NCI-H69 (cell line): ENCODE measurements around the gene COL5A1.
"Not testable (repeated sequence)": the region's sequence is repeated elsewhere in the genome, so short reads cannot be mapped to it uniquely, and the experiment has no call there.

Experiments used
- DNase-seq: peaks from one replicate; lab custom pipeline; 2025; lab: John Stamatoyannopoulos, UW

Gene COL5A1

DNA sequence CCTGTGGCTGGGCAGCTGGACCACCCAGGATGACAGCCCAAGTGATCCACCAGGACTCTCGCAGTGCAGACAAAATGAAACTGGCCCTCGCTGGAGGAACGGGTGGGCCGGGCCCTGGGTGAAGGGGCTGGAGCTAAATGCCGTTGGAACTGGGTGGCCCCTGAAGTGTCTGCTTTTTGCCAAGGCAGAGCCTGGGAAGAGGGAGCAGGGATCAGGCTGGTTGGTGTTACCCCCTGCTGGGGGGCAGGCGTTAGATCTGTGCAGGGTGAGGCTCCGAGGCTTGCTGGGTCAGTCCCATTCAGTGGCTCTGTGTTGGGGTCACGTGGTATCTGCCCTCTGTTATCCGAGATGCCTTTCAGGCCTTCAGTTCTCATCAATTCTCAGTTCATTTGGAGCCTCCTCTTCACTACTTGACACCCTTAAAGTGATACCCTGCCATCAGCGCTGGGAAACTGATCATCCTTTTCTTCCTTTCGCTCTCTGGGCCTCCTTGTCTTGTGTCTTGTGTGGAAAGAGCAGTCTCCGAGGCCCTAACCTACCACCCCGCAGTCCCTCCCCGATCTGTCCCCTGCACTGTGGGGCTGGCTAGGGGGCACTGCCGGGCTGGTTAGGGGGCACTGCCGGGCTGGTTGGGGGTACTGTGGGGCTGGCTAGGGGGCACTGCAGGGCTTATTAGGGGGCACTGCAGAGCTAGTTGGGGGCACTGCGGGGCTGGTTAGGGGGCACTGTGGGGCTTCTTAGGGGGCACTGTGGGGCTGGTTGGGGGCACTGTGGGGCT, 37.3 kb downstream of the COL5A1 start:
- no peak for DNase-seq

DNA sequence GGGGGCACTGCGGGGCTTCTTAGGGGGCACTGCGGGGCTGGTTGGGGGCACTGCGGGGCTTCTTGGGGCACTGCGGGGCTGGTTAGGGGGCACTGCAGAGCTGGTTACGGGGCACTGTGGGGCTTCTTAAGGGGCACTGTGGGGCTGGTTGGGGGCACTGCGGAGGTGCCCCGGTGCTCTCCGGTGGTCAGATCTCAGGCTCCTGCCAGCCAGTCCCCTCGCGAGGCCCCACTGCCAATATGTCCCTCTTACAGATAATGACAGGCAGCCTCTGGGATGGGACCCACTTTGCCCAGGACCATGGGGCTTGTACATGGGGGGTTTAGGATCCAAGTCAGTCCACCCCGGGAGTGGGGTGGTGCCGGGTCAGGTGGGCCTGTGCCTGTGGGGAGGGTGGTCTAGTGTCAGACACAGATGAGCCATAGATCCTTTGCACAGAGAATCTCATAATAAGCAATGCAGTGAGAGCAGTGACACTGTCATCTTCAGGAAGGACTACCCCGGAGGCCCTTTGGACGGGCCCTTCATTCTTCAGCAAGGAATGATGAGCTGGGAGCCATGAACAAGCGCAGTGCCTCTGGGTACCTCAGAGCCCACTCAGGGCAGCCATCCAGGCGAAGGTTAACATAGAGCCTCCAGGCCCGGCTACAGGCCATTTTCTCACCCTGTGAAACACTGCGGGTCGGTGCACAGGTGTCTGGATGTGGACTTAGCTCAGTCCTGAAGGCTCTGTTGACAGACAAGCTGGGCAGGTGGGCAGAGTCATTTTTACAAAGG, 38.2 kb downstream of the COL5A1 start:
- no peak for DNase-seq

DNA sequence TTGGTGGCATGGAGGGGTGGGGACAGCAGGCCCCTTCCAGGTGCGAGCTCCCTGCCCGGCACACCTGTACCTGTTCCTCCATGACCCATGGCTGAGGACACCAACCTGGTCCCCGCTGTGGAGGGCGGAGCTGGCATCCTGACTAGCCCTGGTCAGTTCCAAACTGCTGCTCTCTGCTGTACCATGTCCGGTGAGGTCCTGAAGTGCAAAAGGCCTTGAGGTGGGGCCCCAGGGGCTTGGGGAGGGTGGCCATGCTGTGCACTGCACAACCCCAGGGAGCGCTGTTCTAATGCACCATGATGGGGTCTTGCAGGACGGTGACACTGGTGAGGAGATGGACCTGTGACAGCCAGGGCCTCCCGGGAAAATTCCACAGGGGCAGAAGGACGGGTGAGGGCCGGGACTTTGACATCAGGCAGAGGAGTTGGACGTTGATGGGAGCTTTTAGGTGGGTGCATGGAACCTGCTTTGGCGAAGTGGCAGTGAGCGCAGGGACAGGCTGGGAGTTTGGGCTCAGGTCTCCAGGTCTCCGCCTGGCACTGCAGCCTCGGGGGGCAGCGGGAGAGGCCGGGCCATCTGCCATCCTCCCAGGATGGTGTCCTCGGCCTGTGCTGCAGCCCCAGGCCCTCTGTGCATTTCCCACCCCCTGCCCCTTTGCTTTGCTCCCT, 38.9 kb downstream of the COL5A1 start:
- no peak for DNase-seq

DNA sequence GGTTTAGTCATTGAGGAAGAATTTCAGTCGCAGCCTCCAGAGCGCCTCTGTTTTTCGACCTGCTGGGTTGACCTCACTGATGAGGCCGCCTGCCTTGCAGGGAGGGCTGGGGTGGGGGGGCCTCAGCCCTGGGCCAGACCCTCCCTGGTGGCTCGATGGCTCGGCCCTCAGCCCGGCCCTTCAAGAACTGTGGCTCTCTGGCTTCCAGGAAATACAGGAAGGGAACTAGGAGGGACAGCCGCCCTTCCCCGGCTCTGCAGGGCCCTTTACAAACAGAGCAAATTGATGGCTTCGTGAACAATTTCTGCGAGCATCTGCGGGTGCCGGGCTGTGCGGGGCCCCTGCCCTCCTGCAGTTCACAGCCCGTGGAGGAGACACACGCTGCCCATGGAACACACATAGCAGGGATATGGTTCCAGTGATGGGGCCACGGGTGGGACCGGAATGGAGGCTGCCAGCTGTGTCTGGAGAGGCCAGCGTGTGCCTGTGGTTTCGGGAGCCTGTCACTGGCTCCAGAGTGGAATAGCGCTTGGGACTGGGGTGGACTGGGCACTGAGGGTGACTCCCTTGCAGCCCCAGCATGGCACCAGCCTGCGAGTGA, 39.6 kb downstream of the COL5A1 start:
- peak; percentile 13 for DNase-seq

DNA sequence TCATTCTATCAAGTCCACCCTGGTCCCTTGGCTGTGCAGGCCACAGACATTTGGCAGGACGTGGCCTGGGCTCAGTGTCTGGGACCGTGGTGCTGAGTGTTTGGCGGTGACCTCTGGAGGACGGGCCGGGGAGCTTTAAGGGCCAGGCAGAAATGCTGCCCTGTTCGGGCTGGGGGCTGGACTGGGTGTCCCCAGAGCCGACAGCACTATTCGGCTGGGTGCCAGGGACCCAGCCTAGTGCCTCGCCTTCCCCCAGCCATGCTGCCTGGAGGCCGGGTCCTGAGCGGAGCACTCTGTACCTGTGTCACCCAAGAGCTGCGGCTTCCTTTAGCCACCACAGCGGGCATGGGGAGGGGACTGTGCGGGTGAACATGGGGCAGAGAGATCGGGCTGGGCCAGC, 40.4 kb downstream of the COL5A1 start:
- no peak for DNase-seq

DNA sequence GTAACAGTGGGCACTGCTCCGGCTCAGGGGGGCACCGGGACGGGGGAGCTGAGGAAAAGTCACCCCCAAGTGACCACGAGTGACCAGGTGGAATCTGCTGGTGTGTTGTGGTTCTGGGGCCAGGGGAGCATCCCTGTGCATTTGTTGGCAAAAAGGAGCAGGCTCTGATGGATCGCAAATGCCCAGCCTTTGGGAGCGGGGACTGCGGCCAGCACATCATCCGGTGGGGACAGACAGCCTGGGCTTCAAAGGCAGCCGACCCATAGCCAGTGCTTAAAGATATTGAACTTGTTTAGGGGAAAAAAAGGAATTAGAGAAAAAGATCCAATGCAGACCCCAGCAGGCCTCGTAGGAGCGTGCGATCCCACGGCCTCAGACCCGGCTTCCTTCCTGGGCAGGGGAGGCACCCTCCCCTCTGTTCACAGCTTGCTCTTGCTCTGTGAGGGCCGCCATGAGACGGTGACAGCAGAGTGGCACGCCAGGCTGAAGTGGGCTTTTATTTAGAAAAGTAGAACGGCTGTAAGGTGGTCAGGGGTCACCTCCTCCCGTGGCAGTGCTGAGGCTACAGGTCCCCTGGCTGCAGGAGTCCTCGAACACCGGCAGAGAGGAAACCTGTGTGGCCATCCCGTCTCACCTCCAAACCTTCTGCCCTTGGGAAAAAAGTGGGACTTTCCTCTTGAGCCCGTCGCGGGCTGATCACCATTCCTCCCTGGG, 41.2 kb downstream of the COL5A1 start:
- DNase-seq: no peak

DNA sequence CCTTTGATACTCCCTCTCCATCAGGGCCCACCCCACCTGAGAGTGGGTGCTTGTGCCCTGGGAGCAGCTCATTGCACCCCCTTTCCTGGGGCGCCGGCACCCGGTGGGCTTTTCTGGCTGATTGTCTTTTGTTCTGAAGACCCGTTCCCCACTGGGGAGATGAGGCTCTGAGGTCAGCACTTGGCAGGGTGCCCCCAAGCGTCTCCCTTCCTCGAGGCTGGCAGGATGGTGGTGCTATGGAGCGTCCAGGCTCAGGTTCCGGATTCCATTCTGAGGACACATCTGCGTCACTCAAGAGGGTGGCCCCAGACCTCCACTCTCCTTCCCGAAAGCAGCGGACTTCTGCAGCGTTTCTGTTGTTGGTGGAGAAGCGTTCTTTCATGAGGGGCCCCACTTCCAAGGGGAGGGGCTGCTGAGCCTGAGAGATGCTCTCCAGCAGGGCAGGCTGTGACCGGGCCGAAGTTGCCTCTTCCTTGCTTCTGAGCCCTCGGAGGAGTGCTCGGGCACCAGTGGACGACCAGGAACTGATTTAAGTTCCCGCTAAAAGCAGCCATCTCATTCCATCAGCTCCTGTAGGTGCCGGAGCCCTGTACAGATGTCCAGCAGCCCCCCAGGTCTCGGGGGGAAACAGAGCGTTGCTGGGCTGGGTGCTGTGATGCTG, 42.2 kb downstream of the COL5A1 start:
- DNase-seq: no peak

DNA sequence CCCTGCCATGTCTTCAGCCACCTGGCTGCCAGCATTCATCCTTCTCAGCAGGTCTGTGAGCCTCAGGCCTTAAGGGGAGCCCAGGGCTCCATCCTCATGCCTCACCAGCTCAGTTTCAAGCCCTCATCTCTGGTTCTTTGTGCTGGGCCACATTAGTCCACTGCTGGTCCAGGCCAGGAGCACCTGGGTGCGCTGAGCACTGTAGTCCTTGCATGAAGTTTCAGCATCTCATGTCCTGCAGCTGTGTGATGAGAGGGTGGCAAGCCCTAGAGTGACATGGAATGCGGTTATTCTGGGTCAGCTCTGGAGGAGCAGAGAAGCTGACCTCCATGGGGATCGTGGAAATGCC, 42.7 kb downstream of the COL5A1 start:
- no peak for DNase-seq

DNA sequence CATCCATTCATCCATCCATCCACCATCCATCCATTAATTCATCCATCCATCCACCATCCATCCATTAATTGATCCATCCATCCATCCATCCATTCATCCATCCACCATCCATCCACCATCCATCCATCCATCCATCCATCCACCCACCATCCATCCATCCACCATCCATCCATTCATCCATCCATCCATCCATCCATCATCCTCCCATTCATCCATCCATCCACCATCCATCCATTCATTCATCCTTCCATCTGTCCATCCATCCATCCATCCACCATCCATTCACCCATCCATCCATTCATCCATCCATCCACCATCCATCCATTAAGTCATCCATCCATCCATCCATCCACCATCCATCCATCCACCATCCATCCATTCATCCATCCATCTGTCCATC, 43.3 kb downstream of the COL5A1 start:
- not testable (repeated sequence) for DNase-seq

DNA sequence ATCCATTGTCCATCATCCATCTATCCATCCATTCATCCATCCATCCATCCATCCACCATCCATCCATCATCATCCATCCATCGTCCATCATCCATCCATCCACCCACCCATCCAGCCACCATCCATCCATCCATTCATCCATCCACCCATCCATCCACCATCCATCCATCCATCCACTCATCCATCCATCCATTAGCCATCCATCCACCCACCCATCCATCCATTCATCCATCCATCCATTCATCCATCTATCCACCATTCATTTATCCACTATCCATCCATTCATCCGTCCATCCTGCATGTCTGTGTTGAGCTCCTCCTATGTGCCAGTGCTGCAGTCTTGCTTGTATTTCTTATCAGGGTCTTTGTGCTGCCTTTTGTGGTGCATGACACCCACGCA, 44.2 kb downstream of the COL5A1 start:
- no peak for DNase-seq

DNA sequence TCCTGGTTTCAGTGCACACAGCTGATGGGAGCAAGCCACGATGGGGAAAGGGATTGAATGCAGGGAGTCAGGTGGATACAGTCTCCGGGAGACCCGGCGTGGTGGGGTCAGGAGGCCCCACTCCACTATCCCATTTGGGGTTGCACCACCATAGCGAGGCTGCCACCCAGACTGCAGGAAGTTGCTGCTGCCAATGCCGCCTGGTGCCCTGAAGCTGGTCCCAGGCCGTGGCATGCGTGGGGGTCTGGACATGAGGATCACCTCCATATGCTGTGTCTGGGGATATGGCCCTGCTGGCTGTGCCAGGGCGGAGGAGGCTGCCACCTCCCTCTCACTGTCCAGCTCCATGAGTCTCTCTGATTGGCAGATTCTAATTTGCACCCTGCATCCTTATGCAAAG, 45.3 kb downstream of the COL5A1 start:
- DNase-seq: no peak

DNA sequence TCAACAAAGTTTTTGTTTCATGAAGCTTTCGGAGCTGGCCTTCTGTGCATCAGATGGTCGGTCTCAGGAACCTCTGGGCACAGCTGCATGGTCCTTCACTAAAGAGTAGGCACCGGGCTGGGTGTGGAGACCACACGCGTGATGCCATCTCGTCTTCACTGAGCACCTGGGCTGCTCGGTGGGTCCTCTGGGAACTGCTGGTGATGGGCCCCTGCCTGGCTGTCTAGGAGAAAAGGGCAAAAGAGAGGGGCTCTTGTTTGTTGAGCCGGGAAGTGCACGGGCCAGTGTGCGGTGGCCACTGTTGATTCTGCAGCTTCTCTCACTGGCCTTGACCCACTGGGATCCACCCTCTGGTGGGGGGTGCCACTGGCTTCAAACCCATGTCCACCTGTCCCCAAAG, 46.0 kb downstream of the COL5A1 start:
- DNase-seq: no peak

DNA sequence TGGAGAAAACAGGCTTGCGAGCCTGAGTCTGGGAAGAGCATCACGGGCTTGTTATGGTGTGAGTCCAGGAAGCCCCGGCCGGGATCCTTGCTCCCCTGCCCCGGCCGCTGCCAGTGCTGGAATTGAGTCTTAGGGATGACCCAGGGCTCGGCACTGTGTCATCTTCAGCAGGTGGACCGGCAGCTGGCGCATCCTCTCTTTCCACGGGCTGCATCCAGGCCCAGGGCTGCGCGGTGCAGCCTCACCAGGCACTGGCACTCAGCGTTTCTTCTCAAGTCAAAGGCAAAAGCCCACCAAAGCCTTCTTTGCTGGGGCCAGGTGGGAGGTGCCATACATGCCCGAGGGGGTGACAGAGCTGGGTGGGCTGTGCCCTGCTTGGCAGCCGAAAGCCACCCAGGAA, 46.6 kb downstream of the COL5A1 start:
- no peak for DNase-seq

DNA sequence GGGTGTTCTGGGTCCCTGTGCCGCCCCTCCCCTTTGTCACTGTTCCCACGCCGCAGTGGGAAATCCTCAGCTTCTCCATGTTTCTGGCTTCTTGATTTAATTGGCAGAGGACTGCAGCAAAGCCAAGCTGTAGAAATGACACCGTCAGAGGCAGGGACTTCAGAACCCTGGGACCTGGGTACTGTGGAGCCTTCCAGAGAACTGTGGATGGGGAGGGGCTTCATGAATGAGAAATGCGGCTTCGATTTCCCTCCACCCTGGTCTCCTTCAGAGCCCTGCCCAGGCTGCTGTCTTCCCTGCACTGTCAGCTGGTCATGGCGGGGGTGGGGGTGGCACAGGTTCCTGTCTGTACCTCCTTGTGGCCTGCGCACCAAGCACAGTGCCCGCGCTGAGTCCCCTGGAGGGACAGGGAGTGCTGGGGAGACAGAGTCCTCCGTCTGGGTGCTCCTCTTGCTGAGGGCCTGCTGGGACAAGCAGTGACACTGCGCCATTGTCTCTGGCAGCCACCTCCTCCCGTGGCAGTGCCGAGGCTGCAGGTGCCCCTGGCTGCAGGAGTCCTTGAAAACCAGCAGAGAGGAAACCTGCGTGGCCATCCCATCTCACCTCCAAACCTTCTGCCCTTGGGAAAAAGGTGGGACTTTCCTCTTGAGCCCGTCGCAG, 47.2 kb downstream of the COL5A1 start:
- DNase-seq: no peak

DNA sequence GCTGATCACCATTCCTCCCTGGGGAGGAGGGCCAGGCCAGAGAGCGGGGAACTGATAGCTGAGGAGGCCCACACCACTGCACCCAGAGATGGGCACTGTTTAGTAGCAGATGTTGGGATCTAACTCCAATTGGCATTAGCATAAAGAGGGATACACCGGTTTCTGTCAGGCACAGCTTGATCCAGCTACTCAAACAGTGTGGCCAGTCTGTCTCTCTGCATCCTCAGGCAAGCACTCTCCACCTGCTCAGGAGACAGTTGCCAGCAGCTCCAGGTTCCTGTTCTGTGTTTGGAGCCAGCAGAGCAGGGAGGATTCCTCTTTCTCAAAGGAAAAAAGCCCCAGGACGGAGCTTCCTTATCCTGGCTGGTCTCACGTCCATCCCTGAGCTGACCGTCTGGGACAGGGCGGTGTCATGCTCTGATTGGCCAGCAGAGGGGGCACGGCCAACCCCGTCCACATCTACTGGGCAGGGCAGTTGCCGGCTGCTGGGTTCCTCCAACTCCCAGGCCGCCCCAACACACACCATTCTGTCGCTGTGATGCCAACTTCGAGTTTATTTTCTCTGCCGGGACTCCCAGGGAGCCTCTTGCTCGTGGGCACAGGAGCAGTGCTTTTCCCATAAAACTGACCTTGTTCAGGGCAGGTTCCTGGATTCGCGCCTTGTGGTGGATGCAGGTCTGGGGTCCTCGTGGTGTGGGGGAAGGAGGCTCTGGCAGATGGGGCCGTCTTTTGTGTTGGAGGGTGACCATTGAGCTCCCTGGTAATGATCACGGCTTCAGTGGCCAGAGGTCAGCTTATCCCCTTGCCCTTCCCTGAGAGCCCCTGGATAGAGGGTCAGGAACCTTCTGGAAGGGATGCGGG, 47.9 kb downstream of the COL5A1 start:
- peak; percentile 16 for DNase-seq

DNA sequence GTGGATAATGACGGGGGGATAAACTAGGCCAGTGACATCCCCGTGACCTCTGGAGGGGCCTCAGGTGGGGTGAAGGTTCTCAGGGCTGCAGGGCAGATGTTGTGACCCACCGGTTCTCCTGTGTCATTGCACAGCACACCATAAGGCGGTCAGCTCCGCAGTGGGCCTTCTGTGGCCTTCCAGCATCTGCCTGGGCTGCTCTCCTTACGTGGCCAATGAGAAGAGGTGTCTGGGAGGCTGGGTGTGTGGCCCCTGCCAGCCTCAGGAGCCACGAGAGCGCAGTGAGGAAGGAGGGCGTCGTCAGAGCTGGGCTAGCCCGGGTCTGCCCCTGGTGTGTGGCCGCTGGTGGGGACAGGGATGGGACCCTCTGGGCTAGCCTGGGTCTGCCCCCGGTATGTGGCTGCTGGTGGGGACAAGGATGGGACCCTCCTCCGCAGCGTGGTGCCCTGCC, 48.7 kb downstream of the COL5A1 start:
- no peak for DNase-seq

DNA sequence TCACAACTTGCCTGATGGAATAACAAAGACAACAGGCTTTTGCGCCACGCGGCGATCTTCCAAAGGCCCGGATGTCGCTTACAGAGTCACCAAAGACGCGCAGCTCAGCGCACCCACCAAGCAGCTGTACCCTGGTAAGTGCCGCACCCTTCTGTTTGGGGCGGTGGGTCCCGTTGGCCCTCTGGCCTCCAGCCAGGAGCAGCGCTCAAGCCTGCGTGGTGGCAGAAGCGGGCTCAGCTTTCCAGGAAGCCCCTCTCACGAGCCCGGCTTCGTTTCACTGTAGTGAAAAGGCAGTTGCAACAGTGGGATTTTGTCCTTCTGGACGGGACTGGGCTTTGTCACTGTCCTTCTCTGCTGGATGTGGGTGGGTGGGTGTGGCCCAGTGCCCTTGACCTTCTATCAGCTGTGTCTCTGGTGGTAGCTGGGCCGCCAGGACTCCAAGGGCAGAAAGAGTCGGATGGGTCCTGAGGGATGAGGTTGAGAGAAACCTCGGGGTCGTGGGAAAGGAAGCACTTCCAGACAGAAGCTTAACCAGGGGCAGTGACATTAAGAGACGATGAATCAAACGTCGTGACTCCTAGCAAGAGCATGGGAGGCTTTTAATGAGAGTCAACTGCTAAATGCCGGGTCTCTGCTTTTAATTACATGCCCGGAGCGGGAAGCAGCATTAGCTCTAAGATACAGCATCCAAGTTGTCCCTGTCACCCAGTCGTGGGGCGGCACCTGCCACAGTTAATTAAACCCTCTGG, 49.5 kb downstream of the COL5A1 start:
- DNase-seq: peak; percentile 80

DNA sequence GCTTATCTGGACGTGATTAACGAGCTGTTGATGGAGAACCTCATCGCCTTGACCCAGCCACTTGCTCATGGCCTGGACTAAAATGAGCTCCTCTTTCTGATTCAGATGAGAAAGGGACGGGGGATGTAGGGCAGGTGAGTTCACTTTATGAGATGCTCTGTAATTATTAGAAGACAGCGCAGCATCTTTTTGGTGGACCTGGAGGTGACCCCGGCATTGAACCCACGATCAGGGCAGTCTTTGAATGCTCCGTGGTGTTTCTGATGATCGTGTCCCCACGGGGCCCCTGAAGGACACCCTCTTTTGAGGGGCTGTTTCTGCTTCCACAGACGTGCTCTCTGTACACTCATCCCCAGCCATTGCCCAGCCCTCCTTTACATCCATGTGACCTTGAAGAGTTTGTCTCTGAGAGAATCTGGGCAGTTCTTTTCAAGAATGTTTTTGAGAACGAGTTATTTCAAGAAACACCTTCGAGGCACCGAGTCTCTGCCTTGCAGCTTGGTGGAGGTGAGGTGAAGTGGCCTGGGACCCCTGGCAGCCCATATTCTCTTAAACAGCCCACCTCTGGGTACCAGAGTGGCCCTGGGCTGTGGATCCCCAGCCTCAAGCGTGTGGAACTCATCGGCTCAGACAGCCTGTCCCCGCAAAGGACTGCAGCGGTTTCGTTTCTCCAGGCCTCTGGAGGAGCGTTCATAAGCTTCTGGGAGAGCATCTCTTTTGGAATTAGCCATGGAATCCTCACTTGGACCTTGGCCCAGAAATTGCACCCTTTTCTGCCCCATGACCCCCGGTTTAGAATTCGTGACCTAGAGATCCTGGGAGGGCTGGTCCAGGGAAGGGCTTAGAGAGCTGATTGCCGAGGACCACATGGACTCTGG, 50.3 kb downstream of the COL5A1 start:
- DNase-seq: no peak
